Testis (tissue), 2 donors: ENCODE data around the gene PAPOLA.

Experiments
- CTCF ChIP-seq, 3 experiments: fragments of 450-650 bp in 2 of 3; fragments of 200-600 bp in 1 of 3; sonication (generic) in 1 of 3; IDR thresholded peaks; one replicate each; pipeline ENCODE4 v1.5.1; 2016 to 2019; ENCODE audit warnings: antibody characterized with exemption in 3 of 3, mild to moderate bottlenecking in 2 of 3, moderate library complexity in 1 of 3
- POLR2A ChIP-seq: fragments of 450-650 bp; IDR thresholded peaks from one replicate; pipeline ENCODE4 v1.6.1; 2017; ENCODE audit warnings: antibody characterized with exemption, mild to moderate bottlenecking, moderate library complexity

DNA sequence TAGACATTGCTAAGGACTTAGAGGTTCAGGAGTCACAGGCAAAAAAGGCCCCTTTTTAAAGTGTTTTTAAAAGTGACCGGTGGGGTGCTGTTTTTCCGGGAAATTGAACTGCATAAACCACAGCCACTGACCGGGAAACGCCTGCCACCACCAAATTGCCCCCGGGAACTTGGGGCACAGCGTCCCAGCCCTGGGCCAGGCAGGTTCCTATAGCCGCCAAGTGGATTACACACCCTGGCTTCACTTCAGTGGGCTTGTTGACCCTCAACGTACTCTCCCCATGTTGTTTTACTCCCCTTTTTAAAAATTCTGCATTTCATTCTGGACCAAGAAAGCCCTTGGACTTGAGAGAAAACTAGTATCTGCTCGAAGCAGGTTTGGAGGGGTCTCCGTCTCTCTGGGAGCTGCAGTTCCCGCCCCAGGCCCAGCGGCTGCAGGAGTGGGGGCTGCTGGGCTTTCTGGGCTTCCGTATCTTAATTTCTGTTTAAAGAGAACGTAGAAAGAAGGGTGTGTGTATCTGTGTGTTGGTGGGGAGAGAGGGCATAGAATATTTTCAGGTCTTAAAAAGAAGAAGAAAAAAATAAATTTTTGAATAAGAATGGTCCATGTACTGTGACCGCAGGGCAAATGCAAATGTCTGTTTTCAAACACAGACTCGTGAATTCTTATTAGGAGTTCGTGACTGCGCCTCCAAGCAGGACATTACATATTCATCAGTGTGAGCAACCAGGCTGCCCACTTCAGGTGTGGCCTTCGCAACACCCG lies 82.9 kb downstream of the PAPOLA start:
- no peak for TF ChIP-seq CTCF (IDR thresholded peaks at IDR 0.05)
- TF ChIP-seq POLR2A, result no peak
